Lung (tissue), 12 donors: ENCODE data around the gene COL6A3. TPM values are rescaled to one million over a fixed set of nuclear protein-coding genes. Genes with fewer than 3 reads are reported as not detected.

Source experiments
- ATAC-seq: fragments of 200-7000 bp; cut with Tn5 transposase; one replicate; pipeline ENCODE4 v1.9.1; 2020; ENCODE audit warnings: moderate number of reproducible peaks; ENCODE audit not compliant: insufficient read depth, low FRiP score
- DNase-seq, 3 donors: peaks; one replicate each; pipeline ENCODE4 v3.0.0-alpha.2; 2013 to 2017
- H3K27ac ChIP-seq, 2 donors: one replicate each; pipeline ENCODE4 v1.5.1; 2013; ENCODE audit warnings: mild to moderate bottlenecking in 2 of 2, moderate library complexity in 2 of 2, control low read depth in 1 of 2, inconsistent platforms in 1 of 2, low read depth in 1 of 2, low read length in 1 of 2
- H3K27me3 ChIP-seq, 3 donors: one replicate each; pipeline ENCODE4 v1.5.1; 2013; ENCODE audit warnings: low read length in 2 of 3; ENCODE audit not compliant: control insufficient read depth in 3 of 3, insufficient read depth in 3 of 3
- H3K36me3 ChIP-seq, 4 donors: one replicate each; pipeline ENCODE4 v1.5.1; 2013; ENCODE audit warnings: low read length in 4 of 4, mild to moderate bottlenecking in 1 of 4, moderate library complexity in 1 of 4; ENCODE audit not compliant: control insufficient read depth in 4 of 4, insufficient read depth in 4 of 4
- H3K4me1 ChIP-seq, 5 donors: one replicate each; pipeline ENCODE4 v1.5.1; 2013; ENCODE audit warnings: low read length in 5 of 5, mild to moderate bottlenecking in 2 of 5, moderate library complexity in 1 of 5; ENCODE audit not compliant: control insufficient read depth in 5 of 5, insufficient read depth in 5 of 5
- H3K4me3 ChIP-seq: one replicate; pipeline ENCODE4 v1.5.1; 2013; ENCODE audit warnings: mild to moderate bottlenecking, control low read depth, moderate library complexity
- H3K9ac ChIP-seq, 2 donors: one replicate each; pipeline ENCODE4 v1.5.1; 2013; ENCODE audit warnings: low read length in 2 of 2, control low read depth in 1 of 2; ENCODE audit not compliant: insufficient read depth in 1 of 2
- H3K9me3 ChIP-seq, 4 donors: one replicate each; pipeline ENCODE4 v1.5.1; 2013; ENCODE audit warnings: low read length in 3 of 4, mild to moderate bottlenecking in 1 of 4, moderate library complexity in 1 of 4; ENCODE audit not compliant: control insufficient read depth in 4 of 4, insufficient read depth in 3 of 4
- WGBS, 2 donors: extraction: QIAGEN DNeasy Blood & Tissue Kit; methylation state at CpG; one replicate each; pipeline ENCODE4 v1.1.7; 2013; 5-methylcytosine and 5-hydroxymethylcytosine counted together
- polyA plus RNA-seq, 2 donors: library from polyadenylated mRNA; stranded (reverse); fragments of 200-250 nt; gene quantifications; one replicate each; pipeline ENCODE4 v1.2.1, GENCODE V29; 2013
- total RNA-seq, 2 donors: library from RNA; depleted of rRNA in 1 of 2; stranded (reverse); fragments of >200 nt in 1 of 2; gene quantifications; one replicate each; pipeline ENCODE4 v1.2.1, GENCODE V29; 2014 to 2021
- TF ChIP-seq, protein P1 (sequence below): IDR thresholded peaks from 2 replicates; pipeline ENCODE4 v1.5.1; 2012; ENCODE audit warnings: mild to moderate bottlenecking; ENCODE audit errors: control extremely low read depth, extremely low read depth
- donor health status: control.
- donor health status: control.
- donor health status: Bipolar disorder and iron deficiency.
- donor health status: healthy.
- donor health status: DM: yes; HTN: yes; CAD: no.

COL6A3 gene
- total and polyA plus RNA-seq, 4 donors, result 36.4 to 548 (median 277) TPM

GRCh38 chr2:237345891-237346640 is 67.9 kb downstream of the COL6A3 start:
- 81 to 90% methylated on average over 4 of the region's 4 CpGs for WGBS, 2 donors
- Histone ChIP-seq H3K27me3 (peaks cover 0 to 2% (median 0%) of the 10 kb centered on the region in 3 donors), H3K4me3 (no peak overlapping the region), H3K36me3 (peaks cover 0 to 64% (median 26%) of the 10 kb centered on the region in 4 donors), H3K9ac (no peak overlapping the region), H3K27ac (no peak overlapping the region), H3K9me3 (peaks cover 0 to 2% (median 0%) of the 10 kb centered on the region in 4 donors), H3K4me1 (peaks cover 0 to 9% (median 0%) of the 10 kb centered on the region in 5 donors)
- TF ChIP-seq, protein P1, sequence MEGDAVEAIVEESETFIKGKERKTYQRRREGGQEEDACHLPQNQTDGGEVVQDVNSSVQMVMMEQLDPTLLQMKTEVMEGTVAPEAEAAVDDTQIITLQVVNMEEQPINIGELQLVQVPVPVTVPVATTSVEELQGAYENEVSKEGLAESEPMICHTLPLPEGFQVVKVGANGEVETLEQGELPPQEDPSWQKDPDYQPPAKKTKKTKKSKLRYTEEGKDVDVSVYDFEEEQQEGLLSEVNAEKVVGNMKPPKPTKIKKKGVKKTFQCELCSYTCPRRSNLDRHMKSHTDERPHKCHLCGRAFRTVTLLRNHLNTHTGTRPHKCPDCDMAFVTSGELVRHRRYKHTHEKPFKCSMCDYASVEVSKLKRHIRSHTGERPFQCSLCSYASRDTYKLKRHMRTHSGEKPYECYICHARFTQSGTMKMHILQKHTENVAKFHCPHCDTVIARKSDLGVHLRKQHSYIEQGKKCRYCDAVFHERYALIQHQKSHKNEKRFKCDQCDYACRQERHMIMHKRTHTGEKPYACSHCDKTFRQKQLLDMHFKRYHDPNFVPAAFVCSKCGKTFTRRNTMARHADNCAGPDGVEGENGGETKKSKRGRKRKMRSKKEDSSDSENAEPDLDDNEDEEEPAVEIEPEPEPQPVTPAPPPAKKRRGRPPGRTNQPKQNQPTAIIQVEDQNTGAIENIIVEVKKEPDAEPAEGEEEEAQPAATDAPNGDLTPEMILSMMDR, result no peak
- DNase-seq (no peak), ATAC-seq (no peak)

DNA sequence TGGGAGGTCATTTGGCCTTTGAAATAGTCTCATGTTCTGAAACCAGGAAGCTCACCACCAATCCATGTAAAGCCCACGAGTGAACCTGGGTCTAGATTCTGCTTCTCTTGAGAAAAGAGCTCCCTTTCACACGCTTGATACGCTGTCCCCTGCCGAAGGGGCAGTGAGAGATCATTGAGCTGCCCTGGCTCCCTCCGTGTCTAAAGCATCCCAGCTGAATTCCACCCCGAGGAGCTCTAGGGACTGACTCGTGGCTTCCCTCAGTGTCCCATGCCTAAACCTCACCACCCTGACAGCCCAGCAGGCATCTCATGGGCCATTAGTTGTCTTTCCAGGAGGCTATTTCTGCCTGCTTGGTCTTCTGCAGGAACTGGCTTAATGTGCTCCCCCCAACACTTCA is 68.6 kb downstream of the COL6A3 start:
- no peak overlapping the region for H3K27ac ChIP-seq

DNA sequence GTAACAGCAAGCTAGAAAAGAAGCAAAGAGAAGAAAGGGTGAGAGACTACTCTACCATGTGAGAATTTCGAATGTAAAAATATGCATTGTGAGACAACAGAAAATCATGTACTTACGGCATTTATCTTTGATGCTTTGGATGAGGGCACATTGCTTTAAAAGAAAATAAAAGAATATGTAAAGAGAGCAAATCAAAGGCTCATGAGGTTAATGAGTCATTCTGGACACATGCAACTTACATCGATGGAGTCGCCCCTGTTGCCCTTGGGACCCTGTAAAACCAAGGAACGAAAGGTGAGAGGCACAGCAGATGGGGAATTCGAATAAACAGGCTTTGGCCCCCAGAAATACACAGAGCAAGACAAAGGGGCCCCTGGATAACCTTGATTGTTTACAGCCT is 69.0 kb downstream of the COL6A3 start:
- 87 to 90% methylated on average over 6 of the region's 6 CpGs for WGBS, 2 donors
- peaks cover 0 to 2% (median 0%) of the 10 kb centered on the region in 3 donors for H3K27me3 ChIP-seq
- DNase-seq (no peak), ATAC-seq (no peak)
- H3K36me3 ChIP-seq, result peaks cover 0 to 66% (median 28%) of the 10 kb centered on the region in 4 donors
- peaks cover 0 to 9% (median 0%) of the 10 kb centered on the region in 5 donors for H3K4me1 ChIP-seq
- TF ChIP-seq, protein P1, result no peak
- no peak overlapping the region for H3K9ac ChIP-seq
- no peak overlapping the region for H3K4me3 ChIP-seq
- no peak overlapping the region for H3K27ac ChIP-seq
- no peaks in the 10 kb centered on the region for H3K9me3 ChIP-seq

More for the DNA sequence above, 68.6 kb downstream of the COL6A3 start:
- DNase-seq (no peak), ATAC-seq (no peak)
- Histone ChIP-seq H3K36me3 (peaks cover 0 to 65% (median 26%) of the 10 kb centered on the region in 4 donors), H3K27me3 (peaks cover 0 to 2% (median 0%) of the 10 kb centered on the region in 3 donors), H3K4me3 (no peak overlapping the region), H3K4me1 (peaks cover 0 to 9% (median 0%) of the 10 kb centered on the region in 5 donors), H3K9me3 (no peaks in the 10 kb centered on the region), H3K9ac (no peak overlapping the region)
- 85 to 88% methylated on average over 7 of the region's 7 CpGs for whole genome bisulfite sequencing, 2 donors
- TF ChIP-seq, protein P1, result no peak
